Measurements from ENCODE around the gene ACOT11. TPM values are rescaled to one million over a fixed set of nuclear protein-coding genes. Genes with fewer than 3 reads are reported as not detected.

The ACOT11 gene
- total and polyA plus RNA-seq, 2 experiments from 2014 or later, result 23.8 to 33.4 TPM

- Histone ChIP-seq H3K27ac (no peak overlapping the region), H3K9me3 (ENCODE audit: low read depth) (no peaks in the 10 kb centered on the region), H3K36me3 (peaks cover 5% of the 10 kb centered on the region), H3K4me3 (no peak overlapping the region), H3K4me1 (ENCODE audit: low read depth) (no peaks in the 10 kb centered on the region), H3K27me3 (no peaks in the 10 kb centered on the region)
- no peak for DNase-seq (ENCODE audit: low read depth in 1 of 2, low spot score in 1 of 2)
- TF ChIP-seq CTCF (IDR thresholded peaks at IDR 0.05; ENCODE audit: low read depth, low read length), result no peak
Observed at GRCh38 chr1:54606096-54606989, 58.3 kb downstream of the ACOT11 start.

- Histone ChIP-seq H3K4me1 (ENCODE audit: low read depth) (no peaks in the 10 kb centered on the region), H3K27ac (no peak overlapping the region), H3K4me3 (no peak overlapping the region), H3K9me3 (ENCODE audit: low read depth) (no peaks in the 10 kb centered on the region), H3K36me3 (peaks cover 5% of the 10 kb centered on the region), H3K27me3 (no peaks in the 10 kb centered on the region)
- DNase-seq (ENCODE audit: low read depth in 1 of 2, low spot score in 1 of 2), result no peak
- no peak for TF ChIP-seq CTCF (IDR thresholded peaks at IDR 0.05; ENCODE audit: low read depth, low read length)
Observed at GRCh38 chr1:54606990-54607325, 58.9 kb downstream of the ACOT11 start.

GRCh38 chr1:54607821-54608565 lies 60.0 kb downstream of the ACOT11 start:
- Histone ChIP-seq H3K4me1 (ENCODE audit: low read depth) (no peaks in the 10 kb centered on the region), H3K4me3 (no peak overlapping the region), H3K36me3 (peaks cover 5% of the 10 kb centered on the region), H3K9me3 (ENCODE audit: low read depth) (no peaks in the 10 kb centered on the region), H3K27me3 (no peaks in the 10 kb centered on the region), H3K27ac (no peak overlapping the region)
- no peak for DNase-seq (ENCODE audit: low read depth in 1 of 2, low spot score in 1 of 2)
- no peak for TF ChIP-seq CTCF (IDR thresholded peaks at IDR 0.05; ENCODE audit: low read depth, low read length)

- Histone ChIP-seq H3K9me3 (ENCODE audit: low read depth) (no peaks in the 10 kb centered on the region), H3K36me3 (peaks cover 5% of the 10 kb centered on the region), H3K27ac (no peak overlapping the region), H3K27me3 (no peaks in the 10 kb centered on the region), H3K4me3 (no peak overlapping the region), H3K4me1 (ENCODE audit: low read depth) (no peaks in the 10 kb centered on the region)
- TF ChIP-seq CTCF (IDR thresholded peaks at IDR 0.05; ENCODE audit: low read depth, low read length), result no peak
- DNase-seq (ENCODE audit: low read depth in 1 of 2, low spot score in 1 of 2), result no peak
Observed at GRCh38 chr1:54608566-54609230, 60.7 kb downstream of the ACOT11 start.

GRCh38 chr1:54609301-54609921 lies 61.4 kb downstream of the ACOT11 start:
- peaks cover 5% of the 10 kb centered on the region for H3K36me3 ChIP-seq
- no peak for DNase-seq (ENCODE audit: low read depth in 1 of 2, low spot score in 1 of 2)
- TF ChIP-seq CTCF (IDR thresholded peaks at IDR 0.05; ENCODE audit: low read depth, low read length), result no peak
- no peak overlapping the region for H3K4me3 ChIP-seq
- no peaks in the 10 kb centered on the region for H3K27me3 ChIP-seq
- no peak overlapping the region for H3K27ac ChIP-seq
- no peaks in the 10 kb centered on the region for H3K9me3 ChIP-seq (ENCODE audit: low read depth)
- no peaks in the 10 kb centered on the region for H3K4me1 ChIP-seq (ENCODE audit: low read depth)
